GM18520 (cell line): ENCODE data around the gene ANKLE1.
"Not testable (repeated sequence)": the region's sequence is repeated elsewhere in the genome, so short reads cannot be mapped to it uniquely, and the experiment has no call there.

Source experiments
- ATAC-seq: cut with Tn5 transposase; IDR thresholded peaks from one replicate; pipeline ENCODE4 v1.9.1; 2021; ENCODE audit not compliant: unreplicated experiment

The ANKLE1 gene

GRCh38 chr19:17248011-17248776 lies 33.5 kb upstream of the ANKLE1 start:
- no peak for ATAC-seq

DNA sequence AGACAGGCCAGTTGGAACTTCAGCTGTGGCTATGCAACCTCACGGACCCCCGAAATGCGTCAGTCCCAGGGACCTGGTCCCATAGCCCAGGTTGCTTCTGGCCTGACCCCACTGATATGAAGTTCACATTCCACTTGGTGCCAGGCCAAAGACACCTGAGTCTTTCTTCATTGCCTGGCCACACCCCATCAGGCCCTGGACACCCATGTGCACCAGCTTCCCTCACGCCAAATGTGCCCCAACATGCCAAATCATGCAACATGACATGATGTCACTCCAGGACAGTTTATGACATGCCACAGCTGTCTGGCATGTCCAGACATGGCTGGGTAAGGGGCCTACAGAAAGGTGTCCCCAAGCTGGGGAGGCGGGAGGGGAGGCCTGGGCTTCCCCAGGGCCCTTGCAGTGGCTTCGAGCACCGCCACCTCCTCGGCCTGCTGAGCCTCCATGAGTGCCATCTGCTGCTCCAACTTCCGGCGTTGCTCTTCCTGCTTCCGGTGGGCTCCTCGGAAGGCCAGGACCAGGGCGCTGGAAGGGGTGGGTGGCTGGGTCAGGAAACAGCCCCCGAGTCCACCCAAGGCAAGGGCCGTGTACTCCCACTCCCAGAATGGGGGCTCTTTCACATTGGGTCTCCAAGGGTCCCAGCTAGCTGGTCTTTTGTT lies 31.7 kb upstream of the ANKLE1 start:
- ATAC-seq = no peak

DNA sequence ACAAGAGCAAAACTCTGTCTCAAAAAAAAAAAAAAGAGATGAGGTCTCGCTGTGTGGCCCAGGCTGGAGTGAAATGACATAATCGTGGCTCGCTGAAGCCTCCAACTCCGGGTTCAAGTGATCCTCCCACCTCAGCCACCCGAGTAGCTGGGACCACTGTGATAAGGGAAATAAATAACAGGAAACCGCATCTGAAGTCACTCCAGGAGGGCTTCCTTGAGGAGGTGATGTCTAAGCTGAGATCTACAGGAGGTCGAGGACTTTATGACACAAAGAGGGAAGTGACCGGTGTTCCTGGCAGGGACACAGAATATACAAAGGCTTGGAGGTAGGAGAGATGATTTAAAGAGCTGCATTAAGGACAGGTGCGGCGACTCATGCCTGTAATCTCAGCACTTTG lies 27.1 kb upstream of the ANKLE1 start:
- ATAC-seq = no peak

DNA sequence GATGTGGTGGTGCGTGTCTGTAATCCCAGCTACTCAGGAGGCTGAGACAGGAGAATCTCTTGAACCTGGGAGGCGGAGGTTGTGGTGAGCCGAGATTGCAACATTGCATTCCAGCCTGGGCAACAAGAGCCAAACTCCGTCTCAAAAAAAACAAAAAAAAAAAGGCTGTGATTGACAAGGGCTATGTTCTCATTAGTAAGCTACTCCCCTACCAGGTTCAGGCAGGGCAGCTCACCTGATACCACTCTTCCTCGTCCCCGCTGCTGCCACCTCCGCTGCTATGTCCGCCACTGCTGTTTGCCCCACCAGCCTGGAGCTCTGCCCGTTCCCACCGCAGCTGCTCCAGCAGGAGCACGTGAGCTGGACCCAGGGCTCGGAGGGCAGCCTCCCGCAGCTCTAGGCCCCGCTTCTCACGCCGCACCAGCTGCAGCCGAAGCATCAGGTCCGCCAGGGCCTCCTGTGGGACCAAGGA lies 26.5 kb upstream of the ANKLE1 start:
- ATAC-seq = no peak

- no peak for ATAC-seq
These were observed 25.6 kb upstream of the ANKLE1 start for GRCh38 chr19:17256130-17256529.

DNA sequence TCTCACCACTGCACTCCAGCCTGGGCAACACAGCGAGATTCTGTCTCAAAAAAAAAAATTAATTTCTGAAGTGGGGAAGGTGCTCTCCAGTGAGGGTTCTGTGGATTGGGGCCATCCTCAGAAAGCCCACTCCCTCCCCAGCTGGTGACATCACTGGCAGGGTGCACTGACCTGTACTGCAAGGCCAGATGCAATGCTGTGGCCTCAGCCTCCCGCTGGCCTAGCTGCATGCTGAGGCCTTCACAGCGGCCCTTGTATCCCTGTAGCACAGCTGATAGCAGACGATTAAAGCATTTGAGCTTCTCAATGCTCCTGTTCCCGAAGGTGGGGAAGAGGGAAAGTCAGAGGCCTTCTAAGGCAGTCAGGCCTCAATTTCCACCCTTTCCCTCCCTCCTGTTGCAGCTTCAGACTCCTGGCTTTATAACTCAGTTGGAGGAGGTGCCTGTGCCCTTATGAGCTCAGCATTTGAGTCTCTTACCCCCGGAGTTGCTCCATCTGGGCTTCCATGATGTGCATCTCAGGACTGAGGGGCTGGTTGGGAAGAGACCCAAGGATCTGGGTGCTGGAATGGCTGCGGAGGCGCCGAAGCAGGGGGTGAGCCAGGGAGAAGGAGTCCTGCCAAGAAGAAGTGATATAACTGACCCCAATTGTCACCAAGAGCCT lies 22.5 kb upstream of the ANKLE1 start:
- no peak for ATAC-seq

- ATAC-seq = no peak
These were observed 21.8 kb upstream of the ANKLE1 start for GRCh38 chr19:17259934-17260333.

- ATAC-seq = peak; percentile 52
These were observed 20.8 kb upstream of the ANKLE1 start for GRCh38 chr19:17260842-17261325.

GRCh38 chr19:17262557-17262956 lies 19.1 kb upstream of the ANKLE1 start:
- ATAC-seq = no peak

GRCh38 chr19:17263712-17264640 lies 17.7 kb upstream of the ANKLE1 start:
- no peak for ATAC-seq

- ATAC-seq = no peak
These were observed 17.1 kb upstream of the ANKLE1 start, which contains the start of gene USHBP1 for GRCh38 chr19:17264641-17264979. TSS of gene USHBP1 (minus strand) at chr19:17264745. CDS start at chr19:17264299, 446 bp downstream.

DNA sequence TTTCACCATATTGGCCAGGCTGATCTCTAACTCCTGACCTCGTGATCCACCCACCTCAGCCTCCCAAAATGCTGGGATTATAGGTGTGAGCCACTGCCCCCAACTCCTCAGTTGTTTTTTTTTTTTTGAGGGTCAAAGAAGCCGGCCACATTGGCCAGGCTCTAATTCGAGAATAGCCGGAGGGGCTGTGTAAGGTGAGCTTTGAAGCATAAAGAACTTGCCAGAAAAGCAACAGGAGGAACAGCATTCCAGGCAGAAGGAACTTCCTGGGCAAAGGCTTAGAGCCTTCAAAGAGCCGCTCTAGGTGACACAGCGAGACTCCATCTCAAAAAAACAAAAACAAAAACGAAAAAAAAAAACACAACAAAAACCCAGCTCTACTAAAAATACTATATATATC lies 15.7 kb upstream of the ANKLE1 start:
- ATAC-seq = no peak

GRCh38 chr19:17266589-17266974 lies 15.1 kb upstream of the ANKLE1 start:
- no peak for ATAC-seq

- ATAC-seq = peak; percentile 94
These were observed 14.5 kb upstream of the ANKLE1 start, which contains the start of gene BABAM1 for GRCh38 chr19:17266975-17267788. TSS of gene BABAM1 (plus strand) at chr19:17267443. CDS start at chr19:17268807, 1,364 bp downstream.

DNA sequence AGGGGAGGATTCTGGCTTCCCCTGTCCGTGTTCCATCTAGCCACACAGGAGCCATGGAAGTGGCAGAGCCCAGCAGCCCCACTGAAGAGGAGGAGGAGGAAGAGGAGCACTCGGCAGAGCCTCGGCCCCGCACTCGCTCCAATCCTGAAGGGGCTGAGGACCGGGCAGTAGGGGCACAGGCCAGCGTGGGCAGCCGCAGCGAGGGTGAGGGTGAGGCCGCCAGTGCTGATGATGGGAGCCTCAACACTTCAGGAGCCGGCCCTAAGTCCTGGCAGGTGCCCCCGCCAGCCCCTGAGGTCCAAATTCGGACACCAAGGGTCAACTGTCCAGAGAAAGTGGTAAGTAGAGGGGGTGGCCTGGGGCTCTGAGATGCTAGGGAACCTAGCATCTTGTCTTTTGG lies 12.9 kb upstream of the ANKLE1 start:
- no peak for ATAC-seq

- not testable (repeated sequence) for ATAC-seq
These were observed 6.8 kb upstream of the ANKLE1 start for GRCh38 chr19:17274892-17275291.

GRCh38 chr19:17275441-17276175 lies 6.1 kb upstream of the ANKLE1 start:
- ATAC-seq = no peak

DNA sequence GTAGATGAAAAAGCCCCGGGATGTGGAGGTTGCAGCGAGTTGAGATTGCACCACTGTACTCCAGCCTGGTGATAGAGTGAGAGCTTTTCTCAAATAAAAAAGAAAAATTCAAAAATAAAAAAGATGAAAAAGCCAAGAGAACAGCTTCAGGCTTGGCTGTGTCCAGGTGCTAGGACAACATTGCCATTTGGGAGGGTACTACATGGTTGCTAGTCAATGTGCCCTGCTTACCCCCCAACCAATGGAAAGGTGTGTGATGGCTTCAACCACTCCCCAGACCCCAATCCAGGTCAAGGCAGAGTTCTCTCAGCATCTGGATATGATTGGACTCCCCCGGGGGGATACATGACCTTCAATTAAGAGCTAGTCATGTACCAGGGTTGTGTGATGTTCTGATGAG lies 2.3 kb upstream of the ANKLE1 start:
- ATAC-seq = no peak

DNA sequence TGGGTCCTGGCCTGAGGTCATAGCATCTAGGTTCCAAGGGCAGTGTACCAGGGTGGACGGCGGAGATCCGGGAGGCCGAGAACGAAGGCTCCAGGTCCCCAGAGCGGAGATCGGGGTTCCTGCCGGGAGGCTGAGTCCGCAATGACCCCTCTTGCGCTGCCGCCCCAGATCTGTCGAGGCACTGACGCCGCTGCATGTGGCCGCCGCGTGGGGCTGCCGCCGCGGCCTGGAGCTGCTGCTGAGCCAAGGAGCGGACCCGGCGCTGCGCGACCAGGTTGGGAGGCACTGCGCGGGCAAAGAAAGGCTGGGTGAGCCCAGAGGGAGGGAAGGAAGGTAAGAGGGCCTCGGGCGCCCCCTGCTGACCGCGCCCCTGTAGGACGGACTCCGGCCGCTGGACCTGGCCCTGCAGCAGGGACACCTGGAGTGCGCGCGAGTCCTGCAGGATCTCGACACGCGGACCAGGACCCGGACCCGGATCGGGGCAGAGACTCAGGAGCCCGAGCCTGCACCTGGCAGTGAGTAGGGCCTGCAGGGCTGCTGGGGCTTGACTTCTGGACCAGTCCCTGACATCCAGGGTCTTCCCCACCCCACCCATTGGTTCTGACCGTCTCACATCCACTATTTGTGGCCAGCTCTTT lies 906 bp downstream of the ANKLE1 start:
- no peak for ATAC-seq
